Panc1 (cell line): ENCODE measurements around the gene GPR153. TPM values are rescaled to one million over a fixed set of nuclear protein-coding genes. Genes with fewer than 3 reads are reported as not detected.

Experiments used
- ATAC-seq: fragments of 200-7000 bp; cut with Tn5 transposase; 2 replicates; pipeline ENCODE4 v1.9.1; 2020; ENCODE audit warnings: mild to moderate bottlenecking, moderate library complexity
- BruUV-seq: library from RNA; stranded (reverse); fragments of 400-500 nt; replicated peaks from 2 replicates; lab custom pipeline; 2021; lab: Mats Ljungman, UMichigan
- CTCF ChIA-PET: fragments of 300-600 bp; sonication (Branson Sonifier 250); formaldehyde crosslinking; loops from one replicate; lab custom pipeline; 2022; ENCODE audit warnings: antibody characterized with exemption; lab: Charles Lee
- POLR2A ChIA-PET: fragments of 300-600 bp; sonication (Branson Sonifier 250); formaldehyde crosslinking; loops from one replicate; lab custom pipeline; 2022; ENCODE audit warnings: antibody characterized with exemption; lab: Charles Lee
- DNase-seq: peaks from one replicate; pipeline ENCODE4 v3.0.0-alpha.2; 2010; ENCODE audit warnings: low read depth, low spot score
- H3K27ac ChIP-seq: 2 replicates; pipeline ENCODE4 v1.5.1; 2011; ENCODE audit warnings: mild to moderate bottlenecking, low read length, inconsistent platforms
- H3K27me3 ChIP-seq: fragments of 200-500 bp; sonication (Bioruptor generic); 2 replicates; pipeline ENCODE4 v1.6.0; 2014; ENCODE audit warnings: low read length, inconsistent platforms; ENCODE audit not compliant: control insufficient read depth, insufficient read depth
- H3K36me3 ChIP-seq: fragments of 200-500 bp; sonication (Bioruptor generic); 2 replicates; pipeline ENCODE4 v1.5.1; 2014; ENCODE audit warnings: inconsistent platforms, mild to moderate bottlenecking, low read length, moderate library complexity; ENCODE audit not compliant: control insufficient read depth, insufficient read depth
- H3K4me1 ChIP-seq: 2 replicates; pipeline ENCODE4 v1.5.1; 2011; ENCODE audit warnings: inconsistent platforms, mild to moderate bottlenecking, low read length, moderate library complexity; ENCODE audit not compliant: control insufficient read depth, insufficient read depth
- H3K4me3 ChIP-seq, 2 experiments: 2 replicates each; pipeline ENCODE4 v1.5.1; 2011 to 2012; ENCODE audit warnings: low read depth in 2 of 2, low read length in 2 of 2, mild to moderate bottlenecking in 2 of 2, inconsistent platforms in 1 of 2, moderate library complexity in 1 of 2
- H3K9me3 ChIP-seq: fragments of 200-500 bp; sonication (Bioruptor generic); 2 replicates; pipeline ENCODE4 v1.5.1; 2014; ENCODE audit warnings: low read depth, mild to moderate bottlenecking, inconsistent platforms, low read length, moderate library complexity; ENCODE audit not compliant: control insufficient read depth, insufficient read depth
- POLR2AphosphoS5 ChIP-seq: IDR thresholded peaks from 2 replicates; pipeline ENCODE4 v1.6.1; 2012; ENCODE audit warnings: mild to moderate bottlenecking, low read depth, low read length, moderate library complexity
- REST ChIP-seq, 2 experiments: IDR thresholded peaks; 2 replicates each; pipeline ENCODE4 v1.6.1; 2011 to 2012; ENCODE audit warnings: low read depth in 2 of 2, control low read depth in 1 of 2, low read length in 1 of 2, mild to moderate bottlenecking in 1 of 2, moderate library complexity in 1 of 2; ENCODE audit not compliant: insufficient read depth in 1 of 2
- SIN3A ChIP-seq: IDR thresholded peaks from 2 replicates; pipeline ENCODE4 v1.6.1; 2012; ENCODE audit warnings: low read depth, mild to moderate bottlenecking, low read length, moderate library complexity, borderline replicate concordance; ENCODE audit not compliant: insufficient read depth
- TCF7L2 ChIP-seq: IDR thresholded peaks from 2 replicates; pipeline ENCODE4 v1.6.1; 2011; ENCODE audit warnings: mild to moderate bottlenecking, low read depth, low read length, inconsistent platforms
- in situ Hi-C: cut with HindIII; loops from 2 replicates; pipeline ENCODE4 v1.10.0; 2016; ENCODE audit warnings: low sequenced_read_pairs, low pct_unique_long_range_greater_than_20kb
- intact Hi-C: fragments of 100-400 bp; cut with micrococcal nuclease; formaldehyde crosslinking; loops from one replicate; pipeline ENCODE4 v1.10.0; 2022; ENCODE audit not compliant: unreplicated experiment
- total RNA-seq: library from RNA; stranded (reverse); gene quantifications from one replicate; pipeline ENCODE4 v1.2.1, GENCODE V29; 2021; ENCODE audit not compliant: unreplicated experiment
- TF ChIP-seq, protein P1 (sequence below): fragments of 450-650 bp; IDR thresholded peaks from 2 replicates; pipeline ENCODE4 v1.5.1; 2017; ENCODE audit warnings: mild to moderate bottlenecking

GPR153 gene
- total RNA-seq, 1 experiment from 2014 or later, result 5.5 TPM

DNA sequence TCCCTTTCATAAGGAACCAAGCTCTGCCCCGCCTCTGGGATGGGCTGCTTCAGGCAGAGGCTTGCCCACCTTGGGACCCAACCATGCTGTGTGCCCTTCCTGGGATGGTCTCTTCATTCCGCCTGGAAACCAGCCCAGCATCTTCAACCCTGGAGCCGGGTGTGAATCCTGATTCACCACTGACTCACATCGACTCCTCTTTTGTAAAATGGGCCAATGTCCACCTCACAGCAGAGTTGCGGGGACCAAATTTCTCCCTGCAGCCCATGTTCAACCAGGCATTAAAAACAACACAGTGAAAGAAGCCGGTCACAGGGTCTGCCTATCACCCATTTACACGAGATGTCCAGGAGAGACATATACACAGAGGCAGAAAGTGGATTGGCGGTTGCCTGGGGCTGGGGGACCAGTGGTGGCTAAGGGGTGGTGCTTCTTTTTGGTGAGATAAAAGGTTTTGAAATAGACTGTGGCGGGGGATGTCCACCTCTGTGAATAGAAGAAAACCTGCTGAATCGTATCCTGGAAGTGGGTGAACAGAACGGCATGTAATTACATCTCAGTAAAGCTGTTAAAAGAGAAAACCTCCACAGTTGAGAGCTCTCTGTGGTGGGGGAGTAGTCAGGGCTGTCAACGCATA, 6.9 kb upstream of the GPR153 start:
- POLR2A ChIA-PET, result no interaction called here
- in situ Hi-C loops, result no loop called here
- CTCF ChIA-PET, result no interaction called here
- ATAC-seq (no peak), DNase-seq (no peak)
- intact Hi-C loops, result no loop called here
- H3K36me3 ChIP-seq, result no peaks in the 10 kb centered on the region
- H3K9me3 ChIP-seq, result no peaks in the 10 kb centered on the region
- H3K4me1 ChIP-seq, result no peaks in the 10 kb centered on the region
- H3K4me3 ChIP-seq, result no peak overlapping the region
- BruUV-seq, result no TSS peak
- no peak for TF ChIP-seq POLR2AphosphoS5
- TF ChIP-seq REST (IDR thresholded peaks at IDR 0.05; ENCODE audit: insufficient read depth in 1 of 2, low read depth in 2 of 2, low read length in 1 of 2), result no peak
- TF ChIP-seq TCF7L2, result no peak
- no peaks in the 10 kb centered on the region for H3K27me3 ChIP-seq
- no peak overlapping the region for H3K27ac ChIP-seq

DNA sequence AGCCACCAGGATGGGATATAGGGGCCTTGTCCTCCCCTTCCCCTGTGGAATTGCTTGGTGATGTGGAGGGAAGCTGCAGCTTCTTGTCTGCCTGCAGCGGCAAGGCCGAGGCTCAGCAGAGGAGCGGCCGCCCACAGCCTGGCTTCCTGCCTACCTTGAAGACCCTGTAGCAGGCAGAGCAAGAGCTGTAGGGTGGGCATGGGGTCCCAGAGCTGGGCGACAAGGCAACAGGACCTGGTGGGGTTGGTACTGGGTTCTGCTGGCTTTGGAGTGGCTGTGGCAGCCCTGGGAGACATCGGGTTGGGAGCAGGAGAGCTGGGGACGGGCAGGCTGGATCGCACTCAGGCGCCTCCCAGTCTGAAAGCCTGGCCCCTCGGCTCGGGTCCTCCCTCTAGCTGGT, 5.7 kb upstream of the GPR153 start:
- TF ChIP-seq POLR2AphosphoS5 (no peak), SIN3A (no peak), REST (IDR thresholded peaks at IDR 0.05; ENCODE audit: insufficient read depth in 1 of 2, low read depth in 2 of 2, low read length in 1 of 2) (no peak), TCF7L2 (no peak)
- TF ChIP-seq, protein P1, sequence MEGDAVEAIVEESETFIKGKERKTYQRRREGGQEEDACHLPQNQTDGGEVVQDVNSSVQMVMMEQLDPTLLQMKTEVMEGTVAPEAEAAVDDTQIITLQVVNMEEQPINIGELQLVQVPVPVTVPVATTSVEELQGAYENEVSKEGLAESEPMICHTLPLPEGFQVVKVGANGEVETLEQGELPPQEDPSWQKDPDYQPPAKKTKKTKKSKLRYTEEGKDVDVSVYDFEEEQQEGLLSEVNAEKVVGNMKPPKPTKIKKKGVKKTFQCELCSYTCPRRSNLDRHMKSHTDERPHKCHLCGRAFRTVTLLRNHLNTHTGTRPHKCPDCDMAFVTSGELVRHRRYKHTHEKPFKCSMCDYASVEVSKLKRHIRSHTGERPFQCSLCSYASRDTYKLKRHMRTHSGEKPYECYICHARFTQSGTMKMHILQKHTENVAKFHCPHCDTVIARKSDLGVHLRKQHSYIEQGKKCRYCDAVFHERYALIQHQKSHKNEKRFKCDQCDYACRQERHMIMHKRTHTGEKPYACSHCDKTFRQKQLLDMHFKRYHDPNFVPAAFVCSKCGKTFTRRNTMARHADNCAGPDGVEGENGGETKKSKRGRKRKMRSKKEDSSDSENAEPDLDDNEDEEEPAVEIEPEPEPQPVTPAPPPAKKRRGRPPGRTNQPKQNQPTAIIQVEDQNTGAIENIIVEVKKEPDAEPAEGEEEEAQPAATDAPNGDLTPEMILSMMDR, result no peak
- intact Hi-C loops (no loop called here), in situ Hi-C loops (no loop called here)
- Histone ChIP-seq H3K27me3 (no peaks in the 10 kb centered on the region), H3K36me3 (no peaks in the 10 kb centered on the region), H3K9me3 (no peaks in the 10 kb centered on the region), H3K27ac (no peak overlapping the region), H3K4me1 (no peaks in the 10 kb centered on the region), H3K4me3 (no peak overlapping the region)
- CTCF ChIA-PET, result interaction anchor here (0.6 kb wide), 1 partner anchor 20 kb away, joined by 3 read pairs; no protein-coding TSS in a partner anchor
- ATAC-seq (no peak), DNase-seq (no peak)
- no TSS peak for BruUV-seq
- POLR2A ChIA-PET, result no interaction called here
